HG02970 (cell line): ENCODE data around the gene CD8A.
"Not testable (repeated sequence)": the region's sequence is repeated elsewhere in the genome, so short reads cannot be mapped to it uniquely, and the experiment has no call there.

ENCODE experiments used
- ATAC-seq: cut with Tn5 transposase; IDR thresholded peaks from one replicate; pipeline ENCODE4 v1.9.1; 2021; ENCODE audit warnings: mild to moderate bottlenecking, moderate library complexity, moderate number of reproducible peaks; ENCODE audit not compliant: unreplicated experiment, low FRiP score

CD8A gene

GRCh38 chr2:86790676-86791572 lies at the start of gene CD8A:
CD8A (minus strand) TSS chr2:86790913; CDS start chr2:86790825, 88 bp downstream.
- no peak for ATAC-seq

GRCh38 chr2:86839871-86840548 lies 49.3 kb upstream of the CD8A start:
- not testable (repeated sequence) for ATAC-seq

DNA sequence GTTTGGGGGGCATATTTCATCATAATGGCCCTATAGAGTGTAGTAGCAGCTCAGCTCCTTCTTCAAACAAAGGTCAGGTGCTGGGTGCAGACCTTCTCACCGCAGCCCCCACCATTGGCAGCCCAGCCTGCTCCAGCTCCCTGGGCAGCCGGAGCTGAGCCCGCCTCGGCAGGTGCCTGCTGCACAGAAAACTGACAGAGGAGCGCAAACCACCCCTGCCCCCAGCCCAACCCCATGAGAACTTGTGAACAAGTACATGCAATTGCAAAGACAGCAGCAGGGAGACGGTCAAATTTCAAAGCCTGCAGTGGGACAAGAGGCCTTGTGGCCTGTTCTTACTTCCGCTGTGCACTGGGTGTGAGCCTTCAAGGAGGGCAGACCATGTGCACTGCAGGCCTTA lies 48.7 kb upstream of the CD8A start:
- ATAC-seq, result not testable (repeated sequence)

GRCh38 chr2:86837714-86838113 lies 47.0 kb upstream of the CD8A start:
- not testable (repeated sequence) for ATAC-seq

DNA sequence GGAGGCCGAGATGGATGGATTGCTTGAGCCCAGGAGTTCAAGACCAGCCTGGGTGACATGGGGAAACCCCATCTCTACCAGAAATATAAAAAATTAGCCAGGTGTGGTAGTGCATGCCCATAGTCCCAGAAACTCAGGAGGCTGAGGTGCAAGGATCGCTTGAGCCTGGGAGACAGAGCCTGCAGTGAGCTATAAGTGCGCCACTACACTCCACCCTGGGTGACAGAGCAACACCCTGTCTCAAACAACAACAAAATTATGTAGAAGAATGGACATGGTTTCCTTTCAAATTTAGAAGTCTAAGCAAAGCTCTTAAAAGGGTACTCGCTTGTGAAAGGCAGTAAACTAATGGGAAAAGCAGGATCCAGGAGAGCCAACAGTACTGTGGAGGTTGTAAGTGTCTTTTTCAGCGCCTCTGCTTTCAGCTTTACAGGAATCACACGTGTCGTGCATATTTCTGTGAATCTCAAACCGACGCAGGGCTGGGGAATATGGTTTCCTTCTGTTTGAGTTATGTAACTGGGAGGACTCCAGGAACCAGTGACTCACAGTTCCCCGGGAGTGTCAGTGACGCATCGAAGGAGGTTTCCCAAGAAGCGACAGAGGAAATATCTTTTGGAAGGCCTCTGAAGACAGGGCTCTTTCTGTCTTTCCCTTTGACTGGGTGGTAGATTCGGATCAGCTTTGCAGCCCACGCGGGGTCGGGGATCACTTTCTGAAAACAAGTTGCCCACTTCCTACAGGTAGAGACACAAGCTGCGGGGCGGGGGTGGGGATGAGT lies 46.4 kb upstream of the CD8A start:
- ATAC-seq, result not testable (repeated sequence)

- ATAC-seq, result not testable (repeated sequence)
Observed at GRCh38 chr2:86835548-86835889, 44.8 kb upstream of the CD8A start.

GRCh38 chr2:86833315-86833714 lies 42.6 kb upstream of the CD8A start:
- no peak for ATAC-seq

GRCh38 chr2:86832334-86833096 lies 41.8 kb upstream of the CD8A start:
- no peak for ATAC-seq

DNA sequence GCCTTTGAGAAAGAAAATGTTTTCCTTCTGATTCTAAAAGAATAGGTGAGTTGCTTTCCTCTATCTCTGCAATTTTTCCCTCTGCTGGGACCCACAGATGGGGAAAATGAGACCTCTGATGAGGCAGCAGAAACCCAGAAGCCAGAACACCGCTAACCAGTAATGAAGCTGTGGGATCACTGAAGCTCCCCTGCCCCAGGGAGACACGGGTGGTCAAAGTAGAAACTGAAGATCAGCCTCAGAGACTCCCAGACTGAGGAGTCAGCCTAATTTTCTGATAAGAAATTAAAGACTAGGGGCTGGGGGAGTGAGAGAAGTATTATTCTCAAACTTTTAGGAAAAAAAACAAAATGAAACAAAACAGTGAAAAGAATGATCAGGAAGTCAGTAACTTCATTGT lies 40.8 kb upstream of the CD8A start:
- no peak for ATAC-seq

GRCh38 chr2:86826951-86827350 lies 36.2 kb upstream of the CD8A start:
- no peak for ATAC-seq

DNA sequence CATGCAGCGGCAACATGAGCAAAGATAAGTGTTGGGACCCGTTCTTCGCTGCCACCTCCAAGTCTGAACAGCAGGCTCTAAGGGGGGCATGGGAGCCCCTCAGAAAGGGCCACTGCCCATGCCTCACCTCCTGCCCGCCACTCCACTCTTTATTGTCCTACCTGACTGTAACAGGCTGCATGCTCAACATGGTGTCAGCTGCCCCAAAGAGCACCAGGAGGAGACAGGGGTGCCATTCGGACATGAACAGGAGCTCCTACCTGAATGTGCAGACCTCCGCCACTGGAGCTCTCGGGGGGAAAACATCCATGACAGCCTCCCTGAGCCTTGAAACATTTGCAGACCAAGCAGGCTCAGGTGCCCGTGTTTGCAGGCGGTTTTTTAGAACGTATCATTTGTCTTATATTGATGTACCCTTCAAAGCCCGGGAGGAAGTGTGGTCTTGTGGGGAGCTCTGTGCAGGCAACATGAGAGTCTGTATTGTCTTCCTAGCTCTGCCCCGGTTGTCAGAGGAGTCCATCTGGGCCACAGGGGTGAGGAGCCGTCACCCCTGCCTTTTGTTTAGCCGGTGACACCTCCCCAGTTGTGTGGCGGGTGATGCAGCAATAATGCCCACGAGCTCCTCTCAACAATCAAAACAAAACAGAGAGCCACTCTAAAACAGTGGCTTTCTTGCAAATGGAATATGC lies 35.1 kb upstream of the CD8A start:
- ATAC-seq, result no peak

GRCh38 chr2:86825036-86825692 lies 34.5 kb upstream of the CD8A start:
- ATAC-seq, result no peak

DNA sequence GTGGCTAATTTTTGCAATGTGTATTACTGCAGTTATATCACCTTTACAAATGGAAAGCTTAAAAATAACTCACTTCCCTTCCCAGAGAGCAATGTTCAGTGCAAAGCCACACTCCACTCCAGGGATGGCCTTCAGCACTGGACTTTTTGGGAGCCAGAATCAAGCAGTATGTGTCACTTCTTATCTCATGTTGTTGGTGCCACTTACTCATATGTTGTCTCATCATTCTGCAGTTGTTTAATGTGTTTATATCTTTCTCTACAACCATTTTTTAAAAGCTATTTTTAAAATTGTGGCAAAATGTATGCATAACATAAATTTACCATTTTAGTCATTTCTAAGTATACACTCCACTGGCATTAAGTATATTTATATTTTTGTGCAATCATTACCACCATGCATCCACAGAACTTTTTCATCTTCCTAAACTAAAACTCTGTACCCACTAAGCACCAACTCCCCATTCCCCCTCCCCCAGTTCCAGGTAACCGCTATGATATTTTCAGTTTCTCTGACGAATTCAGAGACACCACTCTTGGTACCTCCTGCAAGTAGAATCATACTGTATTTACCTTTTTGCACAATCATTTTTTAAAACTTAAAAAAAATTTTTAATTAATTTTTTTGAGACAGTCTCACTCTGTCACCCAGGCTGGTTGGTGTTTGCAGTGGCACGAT lies 32.1 kb upstream of the CD8A start:
- no peak for ATAC-seq

GRCh38 chr2:86821842-86822241 lies 31.1 kb upstream of the CD8A start:
- ATAC-seq, result no peak

DNA sequence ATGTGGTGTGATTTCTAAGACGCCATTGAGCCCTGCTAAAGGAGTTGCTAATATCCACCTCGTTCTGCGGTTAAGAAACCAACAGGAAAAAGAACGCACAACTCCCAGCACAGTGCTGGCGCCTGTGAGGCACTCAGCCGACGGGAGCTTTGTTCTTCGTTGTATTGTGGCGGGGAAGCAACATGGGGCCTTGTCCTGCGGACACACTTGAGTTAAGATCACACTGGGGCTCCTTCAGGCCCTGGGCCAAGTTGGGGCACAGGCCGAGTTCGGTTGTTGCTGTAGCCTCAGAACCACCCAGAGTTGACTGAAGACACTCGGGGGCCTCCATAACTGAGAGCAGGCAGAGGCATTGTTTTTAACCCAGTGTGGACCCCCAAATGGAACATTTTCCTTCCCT lies 30.6 kb upstream of the CD8A start:
- ATAC-seq, result no peak

DNA sequence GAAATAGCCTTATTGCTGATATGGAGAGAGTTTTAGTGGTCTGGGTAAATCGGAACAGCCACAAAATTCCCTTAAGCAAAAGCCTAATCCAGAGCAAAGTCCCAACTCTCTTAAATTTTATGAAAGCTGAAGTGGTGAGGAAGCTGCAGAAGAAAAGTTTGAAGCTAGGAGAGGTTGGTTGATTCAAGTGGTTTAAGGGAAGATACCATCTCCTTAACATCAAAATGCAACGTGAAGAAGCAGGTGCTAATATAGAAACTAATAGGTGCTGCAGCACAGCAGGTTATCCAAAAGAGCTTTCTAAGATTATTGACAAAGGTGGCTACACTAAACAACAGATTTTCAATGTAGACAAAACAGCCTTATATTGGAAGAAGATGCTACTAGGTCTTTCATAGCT lies 28.2 kb upstream of the CD8A start:
- ATAC-seq, result no peak

GRCh38 chr2:86818114-86818801 lies 27.5 kb upstream of the CD8A start:
- ATAC-seq, result no peak

- no peak for ATAC-seq
Observed at GRCh38 chr2:86815611-86816010, 24.9 kb upstream of the CD8A start.
